GM12874 (cell line): ENCODE data around the gene NXPH4.

ENCODE experiments used
- TF ChIP-seq, protein P1 (sequence below): IDR thresholded peaks from 2 replicates; pipeline ENCODE4 v1.5.1; 2011; ENCODE audit warnings: low read depth, mild to moderate bottlenecking, control low read depth, low read length, moderate library complexity; ENCODE audit not compliant: insufficient read depth

The NXPH4 gene

DNA sequence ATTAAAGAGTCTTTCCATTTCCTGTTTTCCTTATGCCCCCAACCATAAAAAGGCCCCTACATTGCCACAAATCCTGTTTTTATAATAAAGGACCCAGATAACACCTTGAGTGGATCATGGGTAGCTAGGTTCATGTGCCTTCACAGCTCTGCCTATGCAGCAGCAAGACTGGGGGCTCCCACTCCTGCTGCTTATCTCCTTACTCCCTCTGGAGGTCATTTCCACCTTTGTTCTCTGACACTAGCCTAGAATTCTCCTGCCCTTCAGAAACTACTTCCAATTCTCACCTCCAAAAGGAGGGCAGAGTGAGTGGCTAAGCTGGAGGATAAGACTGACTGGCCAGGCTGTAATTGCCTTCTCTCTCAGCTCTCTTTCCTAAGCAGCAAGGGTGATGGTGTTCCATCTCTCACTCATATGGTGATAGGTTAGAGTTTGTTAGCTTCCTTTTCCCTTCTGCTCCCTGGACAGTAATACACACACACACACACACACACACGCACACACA lies 54.4 kb downstream of the NXPH4 start:
- TF ChIP-seq, protein P1, sequence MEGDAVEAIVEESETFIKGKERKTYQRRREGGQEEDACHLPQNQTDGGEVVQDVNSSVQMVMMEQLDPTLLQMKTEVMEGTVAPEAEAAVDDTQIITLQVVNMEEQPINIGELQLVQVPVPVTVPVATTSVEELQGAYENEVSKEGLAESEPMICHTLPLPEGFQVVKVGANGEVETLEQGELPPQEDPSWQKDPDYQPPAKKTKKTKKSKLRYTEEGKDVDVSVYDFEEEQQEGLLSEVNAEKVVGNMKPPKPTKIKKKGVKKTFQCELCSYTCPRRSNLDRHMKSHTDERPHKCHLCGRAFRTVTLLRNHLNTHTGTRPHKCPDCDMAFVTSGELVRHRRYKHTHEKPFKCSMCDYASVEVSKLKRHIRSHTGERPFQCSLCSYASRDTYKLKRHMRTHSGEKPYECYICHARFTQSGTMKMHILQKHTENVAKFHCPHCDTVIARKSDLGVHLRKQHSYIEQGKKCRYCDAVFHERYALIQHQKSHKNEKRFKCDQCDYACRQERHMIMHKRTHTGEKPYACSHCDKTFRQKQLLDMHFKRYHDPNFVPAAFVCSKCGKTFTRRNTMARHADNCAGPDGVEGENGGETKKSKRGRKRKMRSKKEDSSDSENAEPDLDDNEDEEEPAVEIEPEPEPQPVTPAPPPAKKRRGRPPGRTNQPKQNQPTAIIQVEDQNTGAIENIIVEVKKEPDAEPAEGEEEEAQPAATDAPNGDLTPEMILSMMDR, result no peak

DNA sequence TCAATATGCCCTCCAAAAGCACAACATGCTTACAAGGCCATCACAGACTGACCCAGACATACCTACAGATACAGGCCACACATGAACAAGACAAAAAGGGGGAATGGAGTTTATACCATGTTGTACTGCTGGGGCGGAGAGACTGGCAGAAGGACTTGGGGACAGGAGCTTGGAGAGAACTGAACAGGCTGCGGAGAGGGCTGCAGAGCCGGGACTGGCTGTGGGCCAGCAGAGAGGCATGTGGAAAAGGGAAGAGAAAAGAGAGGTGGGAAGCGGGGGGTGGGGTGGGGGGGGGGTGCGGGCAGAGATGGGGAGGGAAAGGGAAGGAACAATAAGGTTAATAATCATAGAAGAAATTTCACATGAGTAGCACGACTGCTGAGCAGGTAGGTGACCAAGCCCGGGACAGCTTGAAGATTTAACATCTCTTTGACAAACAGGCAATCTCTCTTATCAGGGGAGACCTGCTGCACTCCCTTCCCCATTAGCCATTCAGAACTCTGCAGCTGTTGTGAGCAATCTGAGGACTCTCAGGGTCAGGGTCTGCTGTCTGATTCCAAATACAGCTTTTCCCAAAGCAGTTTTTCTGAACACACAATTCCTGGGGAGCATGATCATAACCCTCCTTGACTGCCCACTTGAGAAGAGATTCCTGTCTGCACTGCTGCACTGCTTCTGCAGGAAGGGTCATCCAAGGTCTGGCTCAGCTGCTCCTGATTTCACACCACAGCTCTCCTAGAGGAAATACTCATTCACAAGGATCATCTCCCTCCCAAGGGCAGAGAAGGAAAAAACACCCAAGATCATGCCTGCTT lies 56.0 kb downstream of the NXPH4 start:
- TF ChIP-seq, protein P1, result no peak

DNA sequence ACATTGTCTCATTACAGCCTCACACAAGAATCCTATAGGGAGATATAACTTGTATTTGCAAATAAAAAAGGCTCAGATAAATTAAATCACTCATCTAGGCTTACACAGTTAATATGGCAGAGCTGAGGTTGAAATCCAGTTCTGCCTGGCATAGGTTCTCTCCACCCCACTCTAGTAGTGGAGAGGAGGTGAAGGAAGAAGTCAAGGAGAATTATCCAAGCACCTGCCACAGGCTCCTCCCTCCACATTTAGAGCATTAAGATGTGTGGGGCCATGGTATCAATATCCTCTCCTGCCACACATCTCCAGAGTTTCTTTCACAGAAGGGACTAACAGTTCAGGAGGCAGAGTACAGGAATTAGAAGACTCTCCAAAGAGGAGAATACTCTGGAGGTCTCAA lies 56.9 kb downstream of the NXPH4 start:
- TF ChIP-seq, protein P1, result no peak
